HG02763 (cell line): Measurements from ENCODE around the gene ARHGEF19.

ENCODE experiments used
- ATAC-seq: cut with Tn5 transposase; IDR thresholded peaks from one replicate; pipeline ENCODE4 v1.9.1; 2021; ENCODE audit warnings: mild to moderate bottlenecking, moderate library complexity; ENCODE audit not compliant: unreplicated experiment

ARHGEF19 gene

GRCh38 chr1:16184557-16185303, 27.7 kb downstream of the ARHGEF19 start:
- ATAC-seq: no peak

- ATAC-seq: no peak
These were observed 28.5 kb downstream of the ARHGEF19 start for GRCh38 chr1:16183765-16184556.

- ATAC-seq: no peak
These were observed 29.3 kb downstream of the ARHGEF19 start for GRCh38 chr1:16183179-16183578.

- ATAC-seq: no peak
These were observed 30.3 kb downstream of the ARHGEF19 start for GRCh38 chr1:16181887-16182719.

- ATAC-seq: no peak
These were observed 32.1 kb downstream of the ARHGEF19 start for GRCh38 chr1:16180291-16180824.

GRCh38 chr1:16178596-16179497, 33.6 kb downstream of the ARHGEF19 start:
- ATAC-seq: no peak

- no peak for ATAC-seq
These were observed 35.1 kb downstream of the ARHGEF19 start for GRCh38 chr1:16177306-16177705.

GRCh38 chr1:16176653-16177052, 35.8 kb downstream of the ARHGEF19 start:
- ATAC-seq: no peak

- ATAC-seq: no peak
These were observed 36.6 kb downstream of the ARHGEF19 start for GRCh38 chr1:16175610-16176553.

GRCh38 chr1:16174886-16175598, 37.4 kb downstream of the ARHGEF19 start:
- ATAC-seq: no peak

- no peak for ATAC-seq
These were observed 38.1 kb downstream of the ARHGEF19 start for GRCh38 chr1:16174261-16174868.

- no peak for ATAC-seq
These were observed 38.8 kb downstream of the ARHGEF19 start for GRCh38 chr1:16173447-16174260.

GRCh38 chr1:16172964-16173446, 39.4 kb downstream of the ARHGEF19 start:
- ATAC-seq: no peak

GRCh38 chr1:16172218-16172830, 40.1 kb downstream of the ARHGEF19 start:
- no peak for ATAC-seq

GRCh38 chr1:16171314-16172151, 40.9 kb downstream of the ARHGEF19 start:
- no peak for ATAC-seq

- no peak for ATAC-seq
These were observed 42.2 kb downstream of the ARHGEF19 start for GRCh38 chr1:16170283-16170673.
